T-helper 17 cell (primary cell): ENCODE data around the gene CCL18. TPM values are rescaled to one million over a fixed set of nuclear protein-coding genes. Genes with fewer than 3 reads are reported as not detected.
"Not testable (repeated sequence)": the region's sequence is repeated elsewhere in the genome, so short reads cannot be mapped to it uniquely, and the experiment has no call there.

Experiments used
- ATAC-seq: fragments of 150-1000 bp; cut with Tn5 transposase; 2 replicates; pipeline ENCODE4 v1.10.0; 2021; ENCODE audit warnings: mild to moderate bottlenecking, moderate library complexity
- DNase-seq, 3 donors: peaks; one replicate each; pipeline versions ENCODE4 v3.0.0 to v3.0.0-alpha.2; 2020 to 2021
- H3K9me3 ChIP-seq: one replicate; pipeline ENCODE4 v1.7.0; 2013; ENCODE audit warnings: low read length, mild to moderate bottlenecking; ENCODE audit not compliant: control insufficient read depth, poor library complexity, severe bottlenecking
- H3K27ac Mint-ChIP-seq: one replicate; pipeline ENCODE4 v1.8.0; 2022; ENCODE audit warnings: mild to moderate bottlenecking, moderate library complexity, mixed read lengths
- H3K27me3 Mint-ChIP-seq: one replicate; pipeline ENCODE4 v1.8.0; 2022; ENCODE audit warnings: mixed read lengths
- H3K36me3 Mint-ChIP-seq: one replicate; pipeline ENCODE4 v1.8.0; 2022; ENCODE audit warnings: low read depth, mixed read lengths
- H3K4me1 Mint-ChIP-seq: one replicate; pipeline ENCODE4 v1.8.0; 2022; ENCODE audit warnings: mild to moderate bottlenecking, mixed read lengths
- H3K4me3 Mint-ChIP-seq: one replicate; pipeline ENCODE4 v1.8.0; 2022; ENCODE audit warnings: mild to moderate bottlenecking, moderate library complexity, mixed read lengths
- total RNA-seq, 4 donors: library from RNA in 2 of 4; stranded (reverse) in 2 of 4; gene quantifications; one replicate each; pipeline ENCODE4 v1.2.3 and lab custom pipeline; 2022 to 2026

CCL18 gene
- total RNA-seq, 2 donors from 2014 or later = not detected

DNA sequence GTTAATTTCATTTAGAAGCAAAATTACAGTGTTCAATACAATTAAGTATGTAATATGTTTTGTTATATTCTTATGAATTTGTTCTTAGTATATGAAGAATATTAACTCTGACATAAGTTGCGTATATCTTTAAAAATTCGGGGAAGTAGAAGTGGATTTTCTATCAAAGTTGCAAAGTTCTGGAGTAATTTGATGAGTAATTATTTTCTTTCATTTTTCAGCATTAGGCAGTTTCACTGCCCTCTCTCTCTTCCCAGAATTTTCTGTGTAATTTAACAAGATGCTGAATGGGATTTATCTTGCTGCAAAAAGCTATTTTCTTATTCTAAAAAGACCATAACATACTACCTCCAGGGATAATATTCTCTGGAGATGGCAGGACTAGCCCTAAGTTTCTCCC, 8.9 kb upstream of the CCL18 start:
- H3K9me3 ChIP-seq = no peaks in the 10 kb centered on the region
- H3K4me1 Mint-ChIP-seq = no peaks in the 10 kb centered on the region
- DNase-seq (no peak), ATAC-seq (no peak)
- H3K27me3 Mint-ChIP-seq = peaks cover 15% of the 10 kb centered on the region
- H3K4me3 Mint-ChIP-seq = no peak overlapping the region
- no peak overlapping the region for H3K27ac Mint-ChIP-seq
- H3K36me3 Mint-ChIP-seq = peaks cover 2% of the 10 kb centered on the region

DNA sequence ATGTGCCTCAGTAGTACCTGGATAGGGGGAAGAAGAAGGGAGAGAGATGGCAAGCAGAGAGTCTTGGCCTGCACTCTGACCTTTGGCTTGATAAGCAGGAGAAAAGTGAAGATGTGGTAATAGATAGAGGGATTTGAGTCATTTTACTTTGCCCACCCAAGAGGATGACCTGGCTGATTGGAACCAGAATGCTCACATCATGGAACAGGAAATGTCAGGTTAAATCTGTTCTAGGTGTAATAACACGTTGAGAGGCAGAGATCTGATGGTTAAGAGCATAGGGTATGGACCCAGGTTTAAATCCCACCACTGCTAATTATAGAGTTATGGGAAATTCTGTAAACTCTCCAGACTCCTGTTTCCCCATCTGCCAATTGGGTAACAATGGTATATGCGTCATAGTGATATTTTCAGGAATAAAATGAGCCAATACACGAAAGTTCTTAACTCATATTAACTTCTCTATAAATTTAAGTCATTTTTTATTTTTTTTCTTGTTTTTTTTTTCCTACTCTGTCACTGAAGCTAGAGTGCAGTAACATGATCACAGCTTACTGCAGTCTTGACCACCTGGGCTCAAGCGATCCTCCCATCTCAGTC, 8.1 kb upstream of the CCL18 start:
- no peak for DNase-seq
- H3K27me3 Mint-ChIP-seq = peaks cover 15% of the 10 kb centered on the region

DNA sequence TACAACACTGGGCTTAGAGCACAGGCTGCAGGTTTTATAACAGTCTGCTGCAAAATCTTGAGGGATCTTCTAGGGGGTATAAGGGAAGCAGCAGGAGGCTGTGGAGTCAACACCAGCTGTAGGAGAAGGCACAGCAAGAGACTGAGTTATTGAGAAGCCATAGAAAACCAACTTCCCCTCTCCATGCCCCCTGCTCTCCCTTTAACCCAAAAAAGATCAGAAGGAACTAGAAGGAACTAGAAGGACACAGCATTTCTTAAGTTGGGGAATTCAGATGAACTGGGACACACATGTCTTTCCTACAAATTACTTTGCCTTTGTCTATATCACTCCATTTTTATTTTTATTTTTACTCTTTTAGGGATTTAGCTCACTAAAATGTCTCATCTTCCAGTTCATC, 6.2 kb upstream of the CCL18 start:
- no peak for ATAC-seq
- H3K27me3 Mint-ChIP-seq = peaks cover 31% of the 10 kb centered on the region
- DNase-seq = no peak
- no peaks in the 10 kb centered on the region for H3K4me1 Mint-ChIP-seq
- no peaks in the 10 kb centered on the region for H3K36me3 Mint-ChIP-seq
- H3K4me3 Mint-ChIP-seq = no peak overlapping the region
- H3K9me3 ChIP-seq = no peaks in the 10 kb centered on the region
- H3K27ac Mint-ChIP-seq = no peak overlapping the region

More for the DNA sequence above, 8.1 kb upstream of the CCL18 start:
- no peak for ATAC-seq
- H3K4me3 Mint-ChIP-seq = no peak overlapping the region
- no peaks in the 10 kb centered on the region for H3K9me3 ChIP-seq
- H3K27ac Mint-ChIP-seq = no peak overlapping the region
- peaks cover 1% of the 10 kb centered on the region for H3K36me3 Mint-ChIP-seq
- H3K4me1 Mint-ChIP-seq = no peaks in the 10 kb centered on the region

DNA sequence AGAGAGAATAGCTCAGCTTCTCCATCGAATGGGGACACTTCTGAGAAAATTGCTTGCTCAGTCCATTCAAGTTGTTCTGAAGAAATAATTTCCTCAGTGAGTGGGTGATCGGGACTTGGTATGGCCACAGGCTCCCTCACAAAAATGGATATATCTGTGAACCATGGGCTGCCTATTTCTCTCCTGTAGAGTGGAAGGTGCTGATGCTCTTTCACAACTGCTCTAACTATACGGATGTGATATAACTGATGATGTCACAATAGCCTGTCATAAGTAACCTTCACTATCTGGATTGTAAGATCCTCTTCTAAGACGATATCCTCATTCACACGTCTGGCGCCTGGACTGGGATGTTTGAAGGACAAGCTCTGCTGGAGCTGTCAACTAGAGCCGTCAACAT, 4.7 kb upstream of the CCL18 start:
- Mint-ChIP-seq H3K27ac (no peak overlapping the region), H3K4me1 (no peaks in the 10 kb centered on the region), H3K27me3 (peaks cover 40% of the 10 kb centered on the region), H3K36me3 (no peaks in the 10 kb centered on the region), H3K4me3 (no peak overlapping the region)
- DNase-seq (no peak), ATAC-seq (no peak)
- no peaks in the 10 kb centered on the region for H3K9me3 ChIP-seq

DNA sequence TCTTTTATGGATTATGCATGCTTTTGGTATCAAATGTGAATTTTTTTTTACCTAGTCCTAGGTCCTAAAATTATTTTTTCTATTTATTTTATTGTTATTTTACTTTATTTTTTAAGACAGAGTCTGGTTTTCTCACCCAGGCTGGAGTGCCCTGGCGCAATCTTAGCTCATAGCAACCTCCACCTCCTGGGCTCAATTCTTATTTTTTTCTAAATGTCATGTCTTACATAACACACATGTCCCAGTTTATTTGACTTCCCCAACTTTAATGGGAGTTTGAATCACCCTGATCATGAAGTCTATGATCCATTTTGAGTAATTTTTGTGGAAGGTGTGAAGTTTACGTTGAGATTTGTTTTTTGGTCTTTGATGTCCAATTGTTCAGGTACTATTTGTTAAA, 3.3 kb upstream of the CCL18 start:
- ATAC-seq (no peak), DNase-seq (no peak)
- H3K27ac Mint-ChIP-seq = no peak overlapping the region
- H3K9me3 ChIP-seq = no peaks in the 10 kb centered on the region
- H3K36me3 Mint-ChIP-seq = no peaks in the 10 kb centered on the region
- H3K4me1 Mint-ChIP-seq = no peaks in the 10 kb centered on the region
- H3K27me3 Mint-ChIP-seq = peaks cover 43% of the 10 kb centered on the region
- H3K4me3 Mint-ChIP-seq = no peak overlapping the region

DNA sequence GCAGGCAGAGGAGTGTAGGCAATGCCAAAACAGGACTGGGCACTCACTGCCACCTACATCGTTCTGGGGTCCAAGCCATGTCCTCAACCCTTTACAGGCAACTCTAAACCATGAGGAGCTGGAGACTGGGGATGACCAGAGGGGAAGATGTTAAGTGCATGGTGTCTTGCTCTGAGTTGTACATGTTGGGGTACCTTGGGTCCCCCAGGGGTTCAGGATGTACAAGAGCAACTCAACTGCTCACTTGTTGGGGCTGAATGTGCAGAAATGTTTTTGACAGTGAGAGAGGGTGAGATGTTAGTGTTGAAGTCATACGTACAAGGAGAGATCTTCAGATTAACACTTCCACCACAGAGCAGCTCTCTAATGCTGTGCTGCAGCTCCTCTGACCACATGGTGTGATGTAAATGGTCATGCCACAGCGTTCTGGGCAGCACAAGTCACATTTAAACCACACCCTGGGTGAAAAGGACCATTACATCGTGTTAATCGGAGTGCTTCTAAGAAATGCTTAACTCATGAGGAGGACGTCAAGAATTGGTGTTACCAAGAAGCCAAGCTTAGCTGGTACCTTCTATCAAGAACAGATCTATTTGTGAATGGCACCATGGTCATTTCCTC, 2.4 kb downstream of the CCL18 start:
- DNase-seq = no peak
- H3K27me3 Mint-ChIP-seq = peaks cover 44% of the 10 kb centered on the region
- ATAC-seq = no peak
- H3K4me3 Mint-ChIP-seq = no peak overlapping the region
- no peaks in the 10 kb centered on the region for H3K36me3 Mint-ChIP-seq
- no peaks in the 10 kb centered on the region for H3K9me3 ChIP-seq
- no peaks in the 10 kb centered on the region for H3K4me1 Mint-ChIP-seq
- H3K27ac Mint-ChIP-seq = no peak overlapping the region

DNA sequence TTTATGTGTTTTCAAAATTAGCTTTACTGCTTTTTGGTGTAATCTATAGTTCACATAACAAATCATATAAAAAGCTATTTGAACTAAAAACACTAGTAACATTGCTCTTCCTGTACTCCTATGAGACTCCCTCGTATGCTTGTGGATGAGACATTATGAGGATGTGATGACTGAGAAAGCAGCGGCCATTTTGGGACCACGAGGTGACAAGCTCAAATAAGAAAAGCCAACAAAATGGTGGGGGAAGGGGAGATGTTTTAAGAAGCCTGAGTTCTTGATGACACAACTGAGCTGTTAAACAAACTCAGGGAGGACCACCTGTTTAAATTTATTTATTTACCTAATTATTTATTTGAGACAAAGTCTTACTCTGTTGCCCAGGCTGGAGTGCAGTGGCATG, 4.5 kb downstream of the CCL18 start:
- DNase-seq (no peak), ATAC-seq (no peak)
- H3K27me3 Mint-ChIP-seq = peaks cover 28% of the 10 kb centered on the region
- no peak overlapping the region for H3K4me3 Mint-ChIP-seq
- H3K27ac Mint-ChIP-seq = no peak overlapping the region
- no peaks in the 10 kb centered on the region for H3K36me3 Mint-ChIP-seq
- peaks cover 3% of the 10 kb centered on the region for H3K4me1 Mint-ChIP-seq
- H3K9me3 ChIP-seq = no peaks in the 10 kb centered on the region

DNA sequence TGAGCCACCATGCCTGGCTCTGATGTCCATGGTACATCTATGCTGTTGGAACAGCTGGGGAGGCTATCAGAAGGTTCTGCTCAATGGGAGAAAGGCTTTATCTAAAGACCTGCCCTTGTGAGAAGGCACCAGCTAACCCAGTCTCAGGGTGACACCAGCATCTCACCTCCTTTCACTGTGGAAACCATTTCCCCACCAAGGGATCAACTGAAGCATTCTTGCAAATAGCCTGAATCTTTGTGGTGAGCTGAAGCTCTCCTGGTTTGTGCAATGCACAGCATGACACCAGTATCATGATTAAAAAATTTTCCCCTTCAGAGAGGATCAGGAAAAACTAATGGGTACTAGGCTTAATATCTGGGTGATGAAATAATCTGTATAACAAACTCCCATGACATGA, 5.1 kb downstream of the CCL18 start:
- no peaks in the 10 kb centered on the region for H3K9me3 ChIP-seq
- Mint-ChIP-seq H3K4me1 (peaks cover 3% of the 10 kb centered on the region), H3K27me3 (peaks cover 24% of the 10 kb centered on the region), H3K27ac (no peak overlapping the region), H3K36me3 (no peaks in the 10 kb centered on the region), H3K4me3 (no peak overlapping the region)
- DNase-seq (no peak), ATAC-seq (no peak)

DNA sequence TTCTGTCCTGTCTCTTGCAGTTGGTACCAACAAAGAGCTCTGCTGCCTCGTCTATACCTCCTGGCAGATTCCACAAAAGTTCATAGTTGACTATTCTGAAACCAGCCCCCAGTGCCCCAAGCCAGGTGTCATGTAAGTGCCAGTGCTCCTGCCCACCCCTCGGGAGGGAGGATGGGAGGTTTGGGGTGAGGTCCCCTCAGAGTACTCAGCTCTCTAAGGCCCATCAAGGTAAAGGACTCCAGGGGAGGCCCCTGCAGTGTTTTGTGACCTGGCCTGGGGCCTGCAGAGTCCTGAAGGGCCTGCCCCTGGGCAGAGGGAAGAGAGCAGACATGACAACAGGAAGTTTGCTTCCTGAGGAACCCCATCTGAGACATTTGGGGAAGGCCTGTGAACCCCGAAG, 6.4 kb downstream of the CCL18 start:
- ATAC-seq (no peak), DNase-seq (no peak)
- H3K27me3 Mint-ChIP-seq = peaks cover 25% of the 10 kb centered on the region
- no peak overlapping the region for H3K4me3 Mint-ChIP-seq
- no peaks in the 10 kb centered on the region for H3K36me3 Mint-ChIP-seq
- no peaks in the 10 kb centered on the region for H3K9me3 ChIP-seq
- peaks cover 3% of the 10 kb centered on the region for H3K4me1 Mint-ChIP-seq
- H3K27ac Mint-ChIP-seq = no peak overlapping the region

DNA sequence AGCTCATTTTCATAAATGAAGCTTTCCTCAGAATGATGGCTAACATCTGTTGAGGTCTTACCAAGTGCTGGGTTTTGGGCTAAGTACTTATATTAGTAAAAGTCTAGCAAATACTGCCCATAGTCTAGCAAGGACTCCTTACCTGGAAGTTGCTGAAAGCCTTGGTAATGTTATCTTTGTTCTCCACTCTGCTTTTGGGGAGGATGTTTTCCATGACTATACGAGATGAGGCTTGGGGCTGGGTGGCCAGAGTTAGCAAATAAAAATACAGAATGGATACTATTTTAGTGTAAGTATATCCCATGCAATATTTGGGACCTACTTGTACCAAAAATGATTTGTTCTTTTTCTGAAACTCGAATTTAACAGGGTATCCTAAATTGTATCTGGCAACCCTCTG, 7.7 kb downstream of the CCL18 start:
- Mint-ChIP-seq H3K4me1 (peaks cover 3% of the 10 kb centered on the region), H3K27ac (no peak overlapping the region), H3K36me3 (no peaks in the 10 kb centered on the region), H3K27me3 (peaks cover 25% of the 10 kb centered on the region), H3K4me3 (no peak overlapping the region)
- DNase-seq (no peak), ATAC-seq (no peak)
- H3K9me3 ChIP-seq = no peaks in the 10 kb centered on the region

DNA sequence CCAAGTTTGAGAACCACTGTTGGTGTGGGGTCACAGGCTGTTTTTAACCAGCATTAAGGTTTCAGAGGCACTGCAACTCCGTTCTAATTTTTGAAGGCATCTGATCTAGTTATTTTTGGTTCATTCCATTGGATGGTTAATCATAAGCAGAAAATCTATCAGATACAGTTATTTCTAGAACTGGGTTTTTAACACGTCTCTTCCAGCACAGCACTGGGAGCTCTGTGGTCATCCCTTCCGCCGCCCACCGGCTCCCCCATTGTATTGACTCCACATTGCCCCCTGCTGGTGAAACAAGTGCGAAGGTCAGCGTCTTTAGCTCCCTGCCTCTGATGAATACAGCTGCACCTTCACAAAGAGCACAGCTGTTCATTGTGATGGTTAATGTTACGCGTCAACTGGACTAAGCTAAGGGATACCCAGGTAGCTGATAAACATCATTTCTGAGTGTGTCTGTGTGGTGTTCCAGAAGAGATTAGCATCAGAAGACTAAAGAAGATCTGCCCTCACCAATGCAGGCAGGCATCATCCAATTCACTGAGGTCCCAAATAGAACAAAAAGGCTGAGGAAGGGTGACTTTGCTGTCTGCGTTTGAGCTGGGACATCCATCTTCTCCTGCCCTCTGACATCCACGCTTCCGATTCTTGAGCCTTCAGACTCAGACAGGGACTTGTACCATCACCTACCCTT, 8.5 kb downstream of the CCL18 start:
- Mint-ChIP-seq H3K4me3 (no peak overlapping the region), H3K36me3 (no peaks in the 10 kb centered on the region), H3K27me3 (peaks cover 25% of the 10 kb centered on the region), H3K4me1 (peaks cover 3% of the 10 kb centered on the region), H3K27ac (no peak overlapping the region)
- ATAC-seq (no peak), DNase-seq (peak in 1 of 3 donors; percentile 24)
- H3K9me3 ChIP-seq = no peaks in the 10 kb centered on the region

DNA sequence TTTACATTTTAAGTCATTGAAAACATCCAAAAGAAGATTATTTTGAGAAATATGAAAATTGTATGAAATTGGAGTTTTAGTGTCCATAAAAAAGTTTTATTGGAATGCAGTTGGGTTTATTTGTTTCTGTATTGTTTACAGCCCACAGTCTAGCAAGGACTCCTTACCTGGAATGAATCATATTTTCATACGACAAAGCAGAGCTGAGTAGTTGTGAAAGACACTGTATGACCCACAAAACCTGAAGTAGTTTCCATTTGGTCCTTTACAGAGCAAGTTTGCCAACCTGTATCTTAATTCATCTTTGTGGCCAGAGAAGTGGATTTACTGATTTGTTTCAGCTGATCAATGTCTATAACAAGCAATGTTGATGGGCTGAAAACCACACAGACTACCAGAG, 10.3 kb downstream of the CCL18 start:
- H3K36me3 Mint-ChIP-seq = no peaks in the 10 kb centered on the region
- peaks cover 3% of the 10 kb centered on the region for H3K4me1 Mint-ChIP-seq
- no peak overlapping the region for H3K4me3 Mint-ChIP-seq
- no peaks in the 10 kb centered on the region for H3K9me3 ChIP-seq
- H3K27me3 Mint-ChIP-seq = peaks cover 18% of the 10 kb centered on the region
- no peak overlapping the region for H3K27ac Mint-ChIP-seq
- no peak for DNase-seq
- no peak for ATAC-seq

DNA sequence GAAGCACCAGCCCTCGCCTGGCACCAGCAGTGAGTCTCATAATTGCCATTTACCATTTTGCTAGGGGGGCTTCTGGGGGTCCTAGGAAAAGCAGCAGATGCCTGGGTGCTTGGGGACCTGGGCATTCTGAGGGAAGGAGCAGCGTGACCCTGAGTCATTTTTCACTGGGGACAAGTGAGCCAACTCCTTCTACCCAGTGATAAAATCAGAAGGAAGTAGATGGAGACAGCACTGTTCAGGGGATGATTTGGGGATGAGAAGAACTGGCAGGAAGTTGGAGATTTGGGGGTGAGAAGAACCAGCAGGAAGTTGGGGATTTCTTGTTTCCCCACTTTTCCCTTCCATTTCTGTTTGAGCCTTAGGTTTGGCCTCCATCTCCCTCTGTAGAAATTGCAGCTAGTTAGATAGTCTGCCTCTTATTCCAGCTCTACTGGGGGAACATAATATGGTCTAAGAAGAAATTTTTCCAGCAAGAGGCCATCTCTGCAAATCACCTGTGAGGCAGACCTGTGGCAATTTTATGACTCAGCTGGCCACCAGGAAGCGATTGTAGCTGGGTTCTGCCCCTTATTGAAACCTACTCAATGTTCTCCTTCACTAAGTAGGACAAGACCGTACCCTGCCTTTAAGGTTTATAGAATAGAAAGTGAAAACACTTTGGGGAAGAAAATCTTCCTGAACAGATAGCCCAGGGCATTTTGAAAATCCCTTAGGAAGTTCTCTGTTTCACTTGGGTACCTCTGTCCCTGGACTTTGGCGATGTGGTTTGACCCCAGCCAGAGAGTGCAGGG, 17.8 kb downstream of the CCL18 start:
- H3K27me3 Mint-ChIP-seq, DNase-seq, H3K9me3 ChIP-seq, H3K36me3 Mint-ChIP-seq, H3K4me1 Mint-ChIP-seq, H3K4me3 Mint-ChIP-seq, ATAC-seq: not testable (repeated sequence)
- H3K27ac Mint-ChIP-seq = peak overlapping the region; percentile 73
